Stimulated activated naive CD8-positive, alpha-beta T cell treated with anti-CD3 and anti-CD28 coated beads, Interleukin-15, amount 100 ng/mL, for 72 hours (primary cell): Measurements from ENCODE around the gene KRT80.

Experiments used
- ATAC-seq: fragments of 150-1000 bp; cut with Tn5 transposase; 2 replicates; pipeline ENCODE4 v1.10.0; 2021; ENCODE audit warnings: mild to moderate bottlenecking, moderate library complexity
- DNase-seq, 2 donors: peaks; one replicate each; pipeline ENCODE4 v3.0.0; 2021 to 2022
- H3K27ac Mint-ChIP-seq, 2 donors: one replicate each; pipeline ENCODE4 v1.8.0; 2022; ENCODE audit warnings: mild to moderate bottlenecking in 2 of 2, mixed read lengths in 2 of 2, moderate library complexity in 2 of 2
- H3K27me3 Mint-ChIP-seq: one replicate; pipeline ENCODE4 v1.8.0; 2022; ENCODE audit warnings: mixed read lengths
- H3K4me1 Mint-ChIP-seq: one replicate; pipeline ENCODE4 v1.8.0; 2022; ENCODE audit warnings: mild to moderate bottlenecking, mixed read lengths
- H3K4me3 Mint-ChIP-seq, 2 donors: one replicate each; pipeline ENCODE4 v1.8.0; 2022; ENCODE audit warnings: mild to moderate bottlenecking in 2 of 2, mixed read lengths in 2 of 2, moderate library complexity in 1 of 2
- H3K9me3 Mint-ChIP-seq, 2 donors: one replicate each; pipeline ENCODE4 v1.8.0; 2022; ENCODE audit warnings: mixed read lengths in 2 of 2

The KRT80 gene

GRCh38 chr12:52220477-52220876 lies 28.7 kb upstream of the KRT80 start:
- no peaks in the 10 kb centered on the region for H3K9me3 Mint-ChIP-seq
- H3K27me3 Mint-ChIP-seq = peaks cover 38% of the 10 kb centered on the region

GRCh38 chr12:52218001-52218400 lies 26.2 kb upstream of the KRT80 start:
- Mint-ChIP-seq H3K9me3 (no peaks in the 10 kb centered on the region), H3K4me1 (peaks cover 14% of the 10 kb centered on the region), H3K27me3 (peaks cover 32% of the 10 kb centered on the region), H3K4me3 (no peak overlapping the region), H3K27ac (no peak overlapping the region)
- no peak for DNase-seq
- no peak for ATAC-seq

More at GRCh38 chr12:52220477-52220876, 28.7 kb upstream of the KRT80 start:
- no peak for DNase-seq
- Mint-ChIP-seq H3K4me1 (peaks cover 20% of the 10 kb centered on the region), H3K27ac (no peak overlapping the region), H3K4me3 (no peak overlapping the region)
- ATAC-seq = no peak

GRCh38 chr12:52217223-52217622 lies 25.4 kb upstream of the KRT80 start:
- Mint-ChIP-seq H3K4me3 (no peak overlapping the region), H3K27ac (no peak overlapping the region), H3K4me1 (peaks cover 10% of the 10 kb centered on the region), H3K27me3 (peaks cover 35% of the 10 kb centered on the region), H3K9me3 (no peaks in the 10 kb centered on the region)
- no peak for DNase-seq
- no peak for ATAC-seq

GRCh38 chr12:52216807-52217206 lies 25.0 kb upstream of the KRT80 start:
- DNase-seq = no peak
- Mint-ChIP-seq H3K27me3 (peaks cover 35% of the 10 kb centered on the region), H3K27ac (no peak overlapping the region), H3K4me3 (no peak overlapping the region), H3K4me1 (peaks cover 6% of the 10 kb centered on the region), H3K9me3 (no peaks in the 10 kb centered on the region)
- no peak for ATAC-seq

GRCh38 chr12:52216100-52216499 lies 24.3 kb upstream of the KRT80 start:
- Mint-ChIP-seq H3K4me3 (no peak overlapping the region), H3K9me3 (no peaks in the 10 kb centered on the region), H3K27ac (no peak overlapping the region), H3K27me3 (peaks cover 31% of the 10 kb centered on the region), H3K4me1 (peaks cover under 1% of the 10 kb centered on the region)
- ATAC-seq (no peak), DNase-seq (no peak)

GRCh38 chr12:52215587-52216031 lies 23.8 kb upstream of the KRT80 start:
- Mint-ChIP-seq H3K27ac (no peak overlapping the region), H3K4me1 (no peaks in the 10 kb centered on the region), H3K9me3 (no peaks in the 10 kb centered on the region), H3K27me3 (peaks cover 26% of the 10 kb centered on the region), H3K4me3 (no peak overlapping the region)
- ATAC-seq (no peak), DNase-seq (no peak)

GRCh38 chr12:52214421-52214802 lies 22.6 kb upstream of the KRT80 start:
- Mint-ChIP-seq H3K27me3 (peaks cover 15% of the 10 kb centered on the region), H3K4me1 (no peaks in the 10 kb centered on the region), H3K9me3 (no peaks in the 10 kb centered on the region), H3K4me3 (no peak overlapping the region), H3K27ac (no peak overlapping the region)
- DNase-seq (no peak), ATAC-seq (no peak)

- peak; percentile 53 to 61 for DNase-seq
- ATAC-seq = peak; percentile 74
- H3K27ac Mint-ChIP-seq = peak overlapping the region; percentile 6 to 66
- no peaks in the 10 kb centered on the region for H3K4me1 Mint-ChIP-seq
- H3K27me3 Mint-ChIP-seq = peaks cover 15% of the 10 kb centered on the region
- H3K9me3 Mint-ChIP-seq = no peaks in the 10 kb centered on the region
- no peak overlapping the region for H3K4me3 Mint-ChIP-seq
Observed at GRCh38 chr12:52213564-52214420, 22.0 kb upstream of the KRT80 start.

GRCh38 chr12:52212701-52213563 lies 21.1 kb upstream of the KRT80 start:
- DNase-seq = no peak
- Mint-ChIP-seq H3K27me3 (peaks cover 15% of the 10 kb centered on the region), H3K27ac (peak overlapping the region; percentile 6 to 66), H3K4me3 (no peak overlapping the region), H3K9me3 (no peaks in the 10 kb centered on the region), H3K4me1 (no peaks in the 10 kb centered on the region)
- ATAC-seq = no peak

- H3K27me3 Mint-ChIP-seq = peaks cover 18% of the 10 kb centered on the region
- peak overlapping the region in 1 of 2 donors; percentile 83 for H3K27ac Mint-ChIP-seq
- no peak overlapping the region for H3K4me3 Mint-ChIP-seq
- DNase-seq (no peak), ATAC-seq (peak; percentile 32)
- no peaks in the 10 kb centered on the region for H3K4me1 Mint-ChIP-seq
- no peaks in the 10 kb centered on the region for H3K9me3 Mint-ChIP-seq
Observed at GRCh38 chr12:52211716-52212585, 20.1 kb upstream of the KRT80 start.

- DNase-seq (no peak), ATAC-seq (no peak)
- Mint-ChIP-seq H3K27ac (peak overlapping the region in 1 of 2 donors; percentile 83), H3K9me3 (no peaks in the 10 kb centered on the region), H3K4me3 (no peak overlapping the region), H3K27me3 (peaks cover 23% of the 10 kb centered on the region), H3K4me1 (no peaks in the 10 kb centered on the region)
Observed at GRCh38 chr12:52210925-52211650, 19.3 kb upstream of the KRT80 start.

- no peak overlapping the region for H3K27ac Mint-ChIP-seq
- no peak for DNase-seq
- peaks cover 23% of the 10 kb centered on the region for H3K27me3 Mint-ChIP-seq
- no peak for ATAC-seq
- H3K4me3 Mint-ChIP-seq = no peak overlapping the region
- H3K4me1 Mint-ChIP-seq = no peaks in the 10 kb centered on the region
- no peaks in the 10 kb centered on the region for H3K9me3 Mint-ChIP-seq
Observed at GRCh38 chr12:52210186-52210924, 18.5 kb upstream of the KRT80 start.

- no peak for ATAC-seq
- no peaks in the 10 kb centered on the region for H3K9me3 Mint-ChIP-seq
- DNase-seq = no peak
- no peak overlapping the region for H3K4me3 Mint-ChIP-seq
- peaks cover 23% of the 10 kb centered on the region for H3K27me3 Mint-ChIP-seq
- H3K27ac Mint-ChIP-seq = no peak overlapping the region
- no peaks in the 10 kb centered on the region for H3K4me1 Mint-ChIP-seq
Observed at GRCh38 chr12:52209321-52209720, 17.5 kb upstream of the KRT80 start.
